Measurements from ENCODE around the gene GRIA4. TPM values are rescaled to one million over a fixed set of nuclear protein-coding genes. Genes with fewer than 3 reads are reported as not detected.

The GRIA4 gene
- polyA plus RNA-seq, 2 of the 4 experiments (the other 2 are of a cell fraction) = not detected

DNA sequence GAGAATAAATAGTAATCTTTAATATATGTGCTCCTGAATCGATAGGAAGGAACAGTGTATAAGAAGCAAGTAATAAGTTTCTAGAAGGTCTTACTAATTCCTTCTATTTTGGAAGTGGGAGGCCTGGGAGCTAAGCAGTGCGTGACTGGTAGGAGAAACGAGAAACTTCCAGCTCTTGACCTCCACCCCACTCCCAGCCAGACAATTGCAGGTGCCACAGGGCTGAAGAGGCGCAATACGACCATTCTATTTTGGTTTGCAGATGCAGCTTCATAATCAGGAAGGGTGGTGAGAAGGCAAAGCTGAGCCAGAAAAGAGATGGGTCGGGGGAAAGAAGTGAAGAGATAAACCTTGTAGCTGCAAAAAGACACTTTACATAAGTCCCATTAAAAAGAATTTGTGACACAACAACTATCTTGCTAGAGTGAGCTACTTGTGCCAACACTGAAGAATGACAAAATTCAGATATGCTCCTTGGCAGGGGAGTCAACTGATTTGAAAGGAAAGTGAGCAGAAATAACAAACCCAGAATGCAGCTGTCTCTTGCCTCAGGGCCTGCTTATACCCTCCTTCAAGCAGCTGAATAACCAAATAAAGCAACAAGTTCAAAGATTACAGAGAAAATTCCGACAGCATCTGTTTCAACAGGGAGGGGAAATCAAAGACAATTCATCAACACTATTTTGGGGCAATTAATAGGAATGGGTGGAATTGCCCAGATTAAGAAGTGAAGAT is 35.1 kb downstream of the GRIA4 start (continued):
- TF ChIP-seq PBX3 (IDR thresholded peaks at IDR 0.05) (no peak), ESRRA (IDR thresholded peaks at IDR 0.05; ENCODE audit: borderline replicate concordance, low read length) (no peak), TP53 (CRISPR knock-in tag; IDR thresholded peaks at IDR 0.05) (no peak), FOSL2 (IDR thresholded peaks at IDR 0.05) (no peak), FOSL2 (CRISPR knock-in tag; IDR thresholded peaks at IDR 0.05) (no peak), SREBF2 (IDR thresholded peaks at IDR 0.05) (no peak)

- FAIRE-seq = no peak
These were observed 37.9 kb downstream of the GRIA4 start for GRCh38 chr11:105647780-105648179.

GRCh38 chr11:105648762-105649161 is 38.9 kb downstream of the GRIA4 start:
- 29% methylated on average over 4 of the region's 4 CpGs for WGBS (ENCODE audit: missing lambda C conversion rate)
- no peak for TF ChIP-seq JUNB (IDR thresholded peaks at IDR 0.05)
- ChIA-PET POLR2A (no interaction called here), CTCF (no interaction called here)
- Histone ChIP-seq H3K4me3 (no peak overlapping the region), H3K27ac (no peak overlapping the region), H3K9me3 (no peaks in the 10 kb centered on the region), H3K4me1 (no peaks in the 10 kb centered on the region), H3K4me2 (no peak overlapping the region)
- no peak for ATAC-seq
- no peak for DNase-seq (ENCODE audit: low read depth in 1 of 2, low spot score in 1 of 2)
- FAIRE-seq = no peak

More at GRCh38 chr11:105647780-105648179, 37.9 kb downstream of the GRIA4 start:
- Histone ChIP-seq H3K4me2 (no peak overlapping the region), H3K4me3 (no peak overlapping the region), H3K9me3 (no peaks in the 10 kb centered on the region), H3K4me1 (no peaks in the 10 kb centered on the region), H3K27ac (no peak overlapping the region)
- no peak for ATAC-seq
- ChIA-PET POLR2A (no interaction called here), CTCF (no interaction called here)
- 0% methylated on average over 1 of the region's 1 CpG for WGBS (ENCODE audit: missing lambda C conversion rate)
- TF ChIP-seq ZC3H11A (IDR thresholded peaks at IDR 0.05) = peak; percentile 48
- no peak for TF ChIP-seq GATA3 (IDR thresholded peaks at IDR 0.05; ENCODE audit: borderline replicate concordance)
- no peak for TF ChIP-seq CBX8 (IDR thresholded peaks at IDR 0.05)
- no peak for TF ChIP-seq EP300 (IDR thresholded peaks at IDR 0.05)
- DNase-seq (ENCODE audit: low read depth in 1 of 2, low spot score in 1 of 2) = no peak

- DNase-seq (ENCODE audit: low read depth in 1 of 2, low spot score in 1 of 2) (no peak), ATAC-seq (no peak), FAIRE-seq (no peak)
- Histone ChIP-seq H3K4me1 (no peaks in the 10 kb centered on the region), H3K4me2 (no peak overlapping the region), H3K27ac (no peak overlapping the region), H3K9me3 (no peaks in the 10 kb centered on the region), H3K4me3 (no peak overlapping the region)
- TF ChIP-seq TFCP2L1 (CRISPR knock-in tag; IDR thresholded peaks at IDR 0.05) (no peak), CHD2 (IDR thresholded peaks at IDR 0.05; ENCODE audit: low read length, partially characterized antibody) (no peak), EHMT2 (IDR thresholded peaks at IDR 0.05; ENCODE audit: low read depth) (no peak), ESRRA (IDR thresholded peaks at IDR 0.05; ENCODE audit: borderline replicate concordance, low read length) (no peak), CBX8 (IDR thresholded peaks at IDR 0.05) (no peak), EHF (CRISPR knock-in tag; IDR thresholded peaks at IDR 0.05) (no peak), SREBF2 (IDR thresholded peaks at IDR 0.05) (no peak), NPAS2 (CRISPR knock-in tag; IDR thresholded peaks at IDR 0.05; ENCODE audit: borderline replicate concordance) (no peak), E2F6 (IDR thresholded peaks at IDR 0.05; ENCODE audit: borderline replicate concordance, low read depth) (no peak)
- TF ChIP-seq, protein P1, sequence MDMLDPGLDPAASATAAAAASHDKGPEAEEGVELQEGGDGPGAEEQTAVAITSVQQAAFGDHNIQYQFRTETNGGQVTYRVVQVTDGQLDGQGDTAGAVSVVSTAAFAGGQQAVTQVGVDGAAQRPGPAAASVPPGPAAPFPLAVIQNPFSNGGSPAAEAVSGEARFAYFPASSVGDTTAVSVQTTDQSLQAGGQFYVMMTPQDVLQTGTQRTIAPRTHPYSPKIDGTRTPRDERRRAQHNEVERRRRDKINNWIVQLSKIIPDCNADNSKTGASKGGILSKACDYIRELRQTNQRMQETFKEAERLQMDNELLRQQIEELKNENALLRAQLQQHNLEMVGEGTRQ (IDR thresholded peaks at IDR 0.05) = no peak
- TF ChIP-seq, protein P2, sequence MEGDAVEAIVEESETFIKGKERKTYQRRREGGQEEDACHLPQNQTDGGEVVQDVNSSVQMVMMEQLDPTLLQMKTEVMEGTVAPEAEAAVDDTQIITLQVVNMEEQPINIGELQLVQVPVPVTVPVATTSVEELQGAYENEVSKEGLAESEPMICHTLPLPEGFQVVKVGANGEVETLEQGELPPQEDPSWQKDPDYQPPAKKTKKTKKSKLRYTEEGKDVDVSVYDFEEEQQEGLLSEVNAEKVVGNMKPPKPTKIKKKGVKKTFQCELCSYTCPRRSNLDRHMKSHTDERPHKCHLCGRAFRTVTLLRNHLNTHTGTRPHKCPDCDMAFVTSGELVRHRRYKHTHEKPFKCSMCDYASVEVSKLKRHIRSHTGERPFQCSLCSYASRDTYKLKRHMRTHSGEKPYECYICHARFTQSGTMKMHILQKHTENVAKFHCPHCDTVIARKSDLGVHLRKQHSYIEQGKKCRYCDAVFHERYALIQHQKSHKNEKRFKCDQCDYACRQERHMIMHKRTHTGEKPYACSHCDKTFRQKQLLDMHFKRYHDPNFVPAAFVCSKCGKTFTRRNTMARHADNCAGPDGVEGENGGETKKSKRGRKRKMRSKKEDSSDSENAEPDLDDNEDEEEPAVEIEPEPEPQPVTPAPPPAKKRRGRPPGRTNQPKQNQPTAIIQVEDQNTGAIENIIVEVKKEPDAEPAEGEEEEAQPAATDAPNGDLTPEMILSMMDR (IDR thresholded peaks at IDR 0.05) = no peak
- TF ChIP-seq, protein P3, sequence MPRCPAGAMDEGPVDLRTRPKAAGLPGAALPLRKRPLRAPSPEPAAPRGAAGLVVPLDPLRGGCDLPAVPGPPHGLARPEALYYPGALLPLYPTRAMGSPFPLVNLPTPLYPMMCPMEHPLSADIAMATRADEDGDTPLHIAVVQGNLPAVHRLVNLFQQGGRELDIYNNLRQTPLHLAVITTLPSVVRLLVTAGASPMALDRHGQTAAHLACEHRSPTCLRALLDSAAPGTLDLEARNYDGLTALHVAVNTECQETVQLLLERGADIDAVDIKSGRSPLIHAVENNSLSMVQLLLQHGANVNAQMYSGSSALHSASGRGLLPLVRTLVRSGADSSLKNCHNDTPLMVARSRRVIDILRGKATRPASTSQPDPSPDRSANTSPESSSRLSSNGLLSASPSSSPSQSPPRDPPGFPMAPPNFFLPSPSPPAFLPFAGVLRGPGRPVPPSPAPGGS (IDR thresholded peaks at IDR 0.05) = no peak
- WGBS (ENCODE audit: missing lambda C conversion rate) = 62% methylated on average over 4 of the region's 4 CpGs
- ChIA-PET CTCF (no interaction called here), POLR2A (no interaction called here)
These were observed 55.4 kb downstream of the GRIA4 start for GRCh38 chr11:105665281-105665680.

Data from A549 (cell line).